K562 (cell line): ENCODE measurements around the gene TOMM22. TPM values are rescaled to one million over a fixed set of nuclear protein-coding genes. Genes with fewer than 3 reads are reported as not detected.

Experiments
- ATAC-seq: fragments of 200-7000 bp; cut with Tn5 transposase; 3 replicates; pipeline ENCODE4 v1.9.1; 2020; ENCODE audit warnings: moderate library complexity
- BruUV-seq: library from RNA; stranded (reverse); fragments of 400-500 nt; replicated peaks from 2 replicates; lab custom pipeline; 2021; lab: Mats Ljungman, UMichigan
- CTCF ChIA-PET: fragments of 300-600 bp; formaldehyde crosslinking; extraction: SDS; loops from one replicate; lab custom pipeline; 2021; ENCODE audit warnings: low intra/inter-chr PET ratio; lab: Yijun Ruan, JAX
- POLR2A ChIA-PET: fragments of 300-600, 350-650 bp; sonication (Branson Sonifier 250); formaldehyde crosslinking; extraction: SDS; loops from one replicate; lab custom pipeline; 2021; ENCODE audit warnings: antibody characterized with exemption, inconsistent platforms; lab: Yijun Ruan, JAX
- DNase-seq, 4 experiments: peaks; one replicate each; pipeline versions ENCODE4 v3.0.0 to v3.0.0-alpha.2; 2011 to 2018; ENCODE audit warnings: low spot score in 3 of 4, mixed read lengths in 3 of 4; ENCODE audit errors: extremely low read depth in 1 of 4
- FAIRE-seq: peaks from 2 replicates; lab custom pipeline; 2011; peaks lifted over from hg19 to GRCh38; lab: Jason Lieb, UNC
- H2AFZ ChIP-seq: 2 replicates; pipeline ENCODE4 v1.6.0; 2011; ENCODE audit warnings: low read depth, low read length, control low read depth, inconsistent platforms
- H3K27ac ChIP-seq: fragments of 200-600 bp; 3 replicates; pipeline ENCODE4 v1.8.0; 2011; ENCODE audit warnings: low read depth, mild to moderate bottlenecking, control low read depth, inconsistent platforms, low read length, moderate library complexity, mixed read lengths; ENCODE audit errors: extremely low read depth
- H3K27me3 ChIP-seq, 2 experiments: fragments of 300-600 bp in 1 of 2; 2 replicates in 1 of 2; 3 replicates in 1 of 2; pipeline versions ENCODE4 v1.6.0 to v1.8.0; 2011; ENCODE audit warnings: inconsistent platforms in 2 of 2, low read length in 2 of 2, mild to moderate bottlenecking in 1 of 2, mixed read lengths in 1 of 2, moderate library complexity in 1 of 2; ENCODE audit not compliant: control insufficient read depth in 2 of 2, insufficient read depth in 2 of 2
- H3K36me3 ChIP-seq: fragments of 300-600 bp; 3 replicates; pipeline ENCODE4 v1.8.0; 2011; ENCODE audit warnings: mild to moderate bottlenecking, low read length, inconsistent platforms; ENCODE audit not compliant: control insufficient read depth, insufficient read depth
- H3K4me1 ChIP-seq, 2 experiments: fragments of 200-600 bp in 1 of 2; replicated peaks in 1 of 2; 2 replicates in 1 of 2; 3 replicates in 1 of 2; pipeline versions ENCODE4 v1.5.1 to v1.8.0; 2011; ENCODE audit warnings: inconsistent platforms in 2 of 2, low read length in 2 of 2, mild to moderate bottlenecking in 1 of 2, mixed read lengths in 1 of 2, moderate library complexity in 1 of 2; ENCODE audit not compliant: control insufficient read depth in 2 of 2, insufficient read depth in 2 of 2
- H3K4me2 ChIP-seq: 2 replicates; pipeline ENCODE4 v1.6.1; 2011; ENCODE audit warnings: low read length, control low read depth, inconsistent platforms, mixed read lengths; ENCODE audit not compliant: insufficient read depth
- H3K4me3 ChIP-seq: fragments of 200-600 bp; sonication (generic), shearing (Covaris generic); 2 replicates; pipeline ENCODE4 v1.5.1; 2016; ENCODE audit warnings: control low read depth, inconsistent platforms
- H3K79me2 ChIP-seq: fragments of 200-600 bp; 3 replicates; pipeline ENCODE4 v1.8.0; 2011; ENCODE audit warnings: low read length, inconsistent platforms; ENCODE audit not compliant: control insufficient read depth, insufficient read depth
- H3K9ac ChIP-seq, 2 experiments: 2 replicates each; pipeline versions ENCODE4 v1.6.0 to v1.6.1; 2011; ENCODE audit warnings: low read depth in 2 of 2, low read length in 2 of 2, control low read depth in 1 of 2, inconsistent platforms in 1 of 2, mild to moderate bottlenecking in 1 of 2, mixed read lengths in 1 of 2; ENCODE audit not compliant: insufficient read depth in 1 of 2
- H3K9me1 ChIP-seq: one replicate; pipeline ENCODE4 v1.6.0; 2011; ENCODE audit warnings: inconsistent platforms, mild to moderate bottlenecking, low read length, moderate library complexity; ENCODE audit not compliant: control insufficient read depth, insufficient read depth
- H3K9me3 ChIP-seq: replicated peaks from 2 replicates; pipeline ENCODE4 v1.5.1; 2011; ENCODE audit warnings: low read depth, low read length, inconsistent platforms; ENCODE audit not compliant: control insufficient read depth, insufficient read depth
- H4K20me1 ChIP-seq: replicated peaks from 2 replicates; pipeline ENCODE4 v1.6.1; 2011; ENCODE audit warnings: low read length, inconsistent platforms, mixed read lengths; ENCODE audit not compliant: control insufficient read depth, insufficient read depth
- CREM ChIP-seq: IDR thresholded peaks from 2 replicates; pipeline ENCODE4 v1.6.1; 2014; ENCODE audit warnings: antibody characterized with exemption, low read depth
- HMBOX1 ChIP-seq: sonication (generic); IDR thresholded peaks from 2 replicates; pipeline ENCODE4 v1.6.1; 2016
- MAFK ChIP-seq: IDR thresholded peaks from 2 replicates; pipeline ENCODE4 v1.6.1; 2011; ENCODE audit warnings: low read length, improper control_type of control experiment
- NR3C1 ChIP-seq: sonication (generic); formaldehyde crosslinking; IDR thresholded peaks from 2 replicates; pipeline ENCODE4 v1.8.1; 2022; ENCODE audit warnings: missing genetic modification reagents
- SAFB ChIP-seq: fragments of 200-400 bp; formaldehyde crosslinking; IDR thresholded peaks from 2 replicates; pipeline ENCODE4 v1.6.1; 2017; ENCODE audit warnings: low read depth, low read length, borderline replicate concordance
- ZNF395 ChIP-seq: fragments of 200-800 bp; sonication (Bioruptor generic); IDR thresholded peaks from 2 replicates; pipeline ENCODE4 v1.6.1; 2017; ENCODE audit warnings: missing genetic modification characterization, missing compliant biosample characterization
- ZNF551 ChIP-seq: fragments of 250-450 bp; sonication (Bioruptor Pico); IDR thresholded peaks from 2 replicates; pipeline ENCODE4 v1.5.0; 2021; ENCODE audit warnings: mild to moderate bottlenecking, moderate library complexity
- ZNF830 ChIP-seq: fragments of 250-450 bp; sonication (Bioruptor Pico); IDR thresholded peaks from 2 replicates; pipeline ENCODE4 v1.5.0; 2021; ENCODE audit warnings: mild to moderate bottlenecking
- WGBS: fragments of 100-300 bp; shearing (Covaris generic); methylation state at CpG from one replicate; pipeline ENCODE4 v1.1.6; 2016; ENCODE audit warnings: low coverage, mixed read lengths; ENCODE audit not compliant: insufficient coverage; ENCODE audit errors: missing lambda C conversion rate; 5-methylcytosine and 5-hydroxymethylcytosine counted together
- in situ Hi-C: fragments of 300-500 bp; cut with MboI; formaldehyde crosslinking; loops from 4 replicates; pipeline ENCODE4 v1.15.0; 2018; ENCODE audit warnings: inconsistent platforms, mixed read lengths
- intact Hi-C: fragments of 100-400 bp; cut with micrococcal nuclease; formaldehyde crosslinking; loops from 2 replicates; pipeline ENCODE4 v1.14.2; 2022
- polyA plus RNA-seq, 8 experiments: library from polyadenylated mRNA; depleted of rRNA in 4 of 8; stranded (reverse) in 5 of 8; unstranded in 3 of 8; fragments of >200 nt; fragmentation: Nextera tagmentation in 2 of 8; fragmentation: Illumina TruSeq in 1 of 8; extraction: Ambion mirVana in 2 of 8; extraction: Trizol in 1 of 8; gene quantifications; 2 replicates each; pipeline versions ENCODE4 v1.2.1 to v1.2.3, GENCODE V29; 2011 to 2014; ENCODE audit warnings: inconsistent platforms in 1 of 8, missing spikeins in 1 of 8
- total RNA-seq, 7 experiments: library from RNA; depleted of rRNA in 6 of 7; stranded (reverse); fragments of >200 nt in 6 of 7; fragmentation: Illumina TruSeq in 2 of 7; extraction: Trizol in 2 of 7; gene quantifications; 2 replicates each; pipeline versions ENCODE4 v1.2.1 to v1.2.3, GENCODE V29; 2011 to 2021; ENCODE audit warnings: low replicate concordance in 1 of 7
- TF ChIP-seq, protein P1 (sequence below): sonication (generic); formaldehyde crosslinking; IDR thresholded peaks from 2 replicates; pipeline ENCODE4 v1.8.1; 2023; ENCODE audit warnings: mild to moderate bottlenecking, missing genetic modification reagents
- TF ChIP-seq, protein P2 (sequence below): fragments of 450-650 bp; IDR thresholded peaks from 2 replicates; pipeline ENCODE4 v1.6.1; 2016; ENCODE audit warnings: antibody characterized with exemption
- TF ChIP-seq, protein P3 (sequence below), 2 experiments: fragments of 450-650 bp in 1 of 2; IDR thresholded peaks; 2 replicates each; pipeline ENCODE4 v1.6.1; 2011 to 2017; ENCODE audit warnings: low read depth in 2 of 2, antibody characterized with exemption in 1 of 2, borderline replicate concordance in 1 of 2, low read length in 1 of 2, mild to moderate bottlenecking in 1 of 2, mixed read lengths in 1 of 2; ENCODE audit not compliant: control insufficient read depth in 1 of 2

Gene TOMM22
- total and polyA plus RNA-seq, 9 of the 15 experiments (the other 6 are each of a cell fraction or from before 2014, with no cell fraction given): 25.8 to 108 (median 73.8) TPM

DNA sequence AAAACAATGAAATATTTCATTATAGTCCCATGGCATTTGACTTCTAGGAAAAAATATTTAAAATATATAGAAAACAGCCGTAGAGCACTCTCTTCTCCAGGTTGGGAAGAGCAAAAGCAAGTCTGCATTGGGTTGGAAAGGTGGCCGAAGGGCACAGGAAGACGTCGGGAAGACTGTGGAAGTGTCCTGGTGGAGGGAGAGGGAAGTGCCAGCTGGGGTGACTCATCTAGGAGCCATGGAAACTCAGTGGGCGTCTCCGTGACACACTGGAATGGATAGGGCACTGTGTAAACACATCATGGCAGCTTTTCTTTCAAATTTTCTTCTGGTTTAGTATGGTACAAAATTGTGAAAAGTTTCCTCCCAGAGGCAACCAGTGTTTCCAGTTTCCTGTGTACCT lies 36.7 kb downstream of the TOMM22 start:
- DNase-seq (no peak), FAIRE-seq (no peak), ATAC-seq (no peak)
- ChIA-PET POLR2A (interaction anchor here (1.5 kb wide), 1 partner anchor 11 kb away, joined by 8 read pairs; no protein-coding TSS in a partner anchor), CTCF (no interaction called here)
- Histone ChIP-seq H4K20me1 (peaks cover 33% of the 10 kb centered on the region), H3K27ac (no peak overlapping the region), H3K4me1 (peaks cover 22 to 32% of the 10 kb centered on the region in 2 experiments; a peak in 4 of 5 replicates), H3K4me3 (no peak overlapping the region), H3K9me1 (peaks cover 3% of the 10 kb centered on the region), H3K9me3 (no peaks in the 10 kb centered on the region), H3K27me3 (no peaks in the 10 kb centered on the region), H3K36me3 (peaks cover 70% of the 10 kb centered on the region; the same call in 2 of the 3 replicates), H2AFZ (no peak overlapping the region), H3K79me2 (peaks cover 32% of the 10 kb centered on the region), H3K4me2 (no peak overlapping the region), H3K9ac (no peak overlapping the region)
- 76% methylated on average over 6 of the region's 6 CpGs for WGBS
- BruUV-seq: no TSS peak
- in situ Hi-C loops (no loop called here), intact Hi-C loops (no loop called here)
- TF ChIP-seq, protein P1, sequence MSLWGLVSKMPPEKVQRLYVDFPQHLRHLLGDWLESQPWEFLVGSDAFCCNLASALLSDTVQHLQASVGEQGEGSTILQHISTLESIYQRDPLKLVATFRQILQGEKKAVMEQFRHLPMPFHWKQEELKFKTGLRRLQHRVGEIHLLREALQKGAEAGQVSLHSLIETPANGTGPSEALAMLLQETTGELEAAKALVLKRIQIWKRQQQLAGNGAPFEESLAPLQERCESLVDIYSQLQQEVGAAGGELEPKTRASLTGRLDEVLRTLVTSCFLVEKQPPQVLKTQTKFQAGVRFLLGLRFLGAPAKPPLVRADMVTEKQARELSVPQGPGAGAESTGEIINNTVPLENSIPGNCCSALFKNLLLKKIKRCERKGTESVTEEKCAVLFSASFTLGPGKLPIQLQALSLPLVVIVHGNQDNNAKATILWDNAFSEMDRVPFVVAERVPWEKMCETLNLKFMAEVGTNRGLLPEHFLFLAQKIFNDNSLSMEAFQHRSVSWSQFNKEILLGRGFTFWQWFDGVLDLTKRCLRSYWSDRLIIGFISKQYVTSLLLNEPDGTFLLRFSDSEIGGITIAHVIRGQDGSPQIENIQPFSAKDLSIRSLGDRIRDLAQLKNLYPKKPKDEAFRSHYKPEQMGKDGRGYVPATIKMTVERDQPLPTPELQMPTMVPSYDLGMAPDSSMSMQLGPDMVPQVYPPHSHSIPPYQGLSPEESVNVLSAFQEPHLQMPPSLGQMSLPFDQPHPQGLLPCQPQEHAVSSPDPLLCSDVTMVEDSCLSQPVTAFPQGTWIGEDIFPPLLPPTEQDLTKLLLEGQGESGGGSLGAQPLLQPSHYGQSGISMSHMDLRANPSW (CRISPR knock-in tag): no peak
- no peak for TF ChIP-seq MAFK
- TF ChIP-seq, protein P2, sequence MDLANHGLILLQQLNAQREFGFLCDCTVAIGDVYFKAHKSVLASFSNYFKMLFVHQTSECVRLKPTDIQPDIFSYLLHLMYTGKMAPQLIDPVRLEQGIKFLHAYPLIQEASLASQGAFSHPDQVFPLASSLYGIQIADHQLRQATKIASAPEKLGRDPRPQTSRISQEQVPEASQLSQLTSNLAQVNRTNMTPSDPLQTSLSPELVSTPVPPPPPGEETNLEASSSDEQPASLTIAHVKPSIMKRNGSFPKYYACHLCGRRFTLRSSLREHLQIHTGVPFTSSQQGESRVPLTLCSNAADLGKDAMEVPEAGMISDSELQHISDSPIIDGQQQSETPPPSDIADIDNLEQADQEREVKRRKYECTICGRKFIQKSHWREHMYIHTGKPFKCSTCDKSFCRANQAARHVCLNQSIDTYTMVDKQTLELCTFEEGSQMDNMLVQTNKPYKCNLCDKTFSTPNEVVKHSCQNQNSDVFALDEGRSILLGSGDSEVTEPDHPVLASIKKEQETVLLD: no peak
- TF ChIP-seq, protein P3, sequence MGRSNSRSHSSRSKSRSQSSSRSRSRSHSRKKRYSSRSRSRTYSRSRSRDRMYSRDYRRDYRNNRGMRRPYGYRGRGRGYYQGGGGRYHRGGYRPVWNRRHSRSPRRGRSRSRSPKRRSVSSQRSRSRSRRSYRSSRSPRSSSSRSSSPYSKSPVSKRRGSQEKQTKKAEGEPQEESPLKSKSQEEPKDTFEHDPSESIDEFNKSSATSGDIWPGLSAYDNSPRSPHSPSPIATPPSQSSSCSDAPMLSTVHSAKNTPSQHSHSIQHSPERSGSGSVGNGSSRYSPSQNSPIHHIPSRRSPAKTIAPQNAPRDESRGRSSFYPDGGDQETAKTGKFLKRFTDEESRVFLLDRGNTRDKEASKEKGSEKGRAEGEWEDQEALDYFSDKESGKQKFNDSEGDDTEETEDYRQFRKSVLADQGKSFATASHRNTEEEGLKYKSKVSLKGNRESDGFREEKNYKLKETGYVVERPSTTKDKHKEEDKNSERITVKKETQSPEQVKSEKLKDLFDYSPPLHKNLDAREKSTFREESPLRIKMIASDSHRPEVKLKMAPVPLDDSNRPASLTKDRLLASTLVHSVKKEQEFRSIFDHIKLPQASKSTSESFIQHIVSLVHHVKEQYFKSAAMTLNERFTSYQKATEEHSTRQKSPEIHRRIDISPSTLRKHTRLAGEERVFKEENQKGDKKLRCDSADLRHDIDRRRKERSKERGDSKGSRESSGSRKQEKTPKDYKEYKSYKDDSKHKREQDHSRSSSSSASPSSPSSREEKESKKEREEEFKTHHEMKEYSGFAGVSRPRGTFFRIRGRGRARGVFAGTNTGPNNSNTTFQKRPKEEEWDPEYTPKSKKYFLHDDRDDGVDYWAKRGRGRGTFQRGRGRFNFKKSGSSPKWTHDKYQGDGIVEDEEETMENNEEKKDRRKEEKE (IDR thresholded peaks at IDR 0.05; ENCODE audit: borderline replicate concordance in 1 of 2, control insufficient read depth in 1 of 2, low read depth in 2 of 2, low read length in 1 of 2): no peak
- TF ChIP-seq ZNF551 (CRISPR knock-in tag): no peak
- TF ChIP-seq ZNF830 (CRISPR knock-in tag): no peak
- no peak for TF ChIP-seq CREM
- TF ChIP-seq NR3C1: no peak
- no peak for TF ChIP-seq SAFB
- no peak for TF ChIP-seq ZNF395 (CRISPR knock-in tag)
- no peak for TF ChIP-seq HMBOX1
